HepG2 (cell line): ENCODE data around the gene TRIM54. TPM values are rescaled to one million over a fixed set of nuclear protein-coding genes. Genes with fewer than 3 reads are reported as not detected.

ENCODE experiments used
- ATF5 ChIP-seq: sonication (generic); formaldehyde crosslinking; IDR thresholded peaks from 2 replicates; pipeline ENCODE4 v1.4.0; 2020; ENCODE audit warnings: mild to moderate bottlenecking, low read depth, missing genetic modification reagents
- KLF6 ChIP-seq: IDR thresholded peaks from 2 replicates; pipeline ENCODE4 v1.8.0; 2016; ENCODE audit warnings: missing biosample characterization, missing genetic modification reagents
- MTA1 ChIP-seq: sonication (generic); formaldehyde crosslinking; IDR thresholded peaks from 2 replicates; pipeline ENCODE4 v1.4.0; 2020; ENCODE audit warnings: missing genetic modification reagents, mild to moderate bottlenecking, borderline replicate concordance
- POGZ ChIP-seq: sonication (generic); formaldehyde crosslinking; IDR thresholded peaks from 2 replicates; pipeline ENCODE4 v1.4.0; 2020; ENCODE audit warnings: mild to moderate bottlenecking, missing genetic modification reagents
- PRMT3 ChIP-seq: sonication (generic); formaldehyde crosslinking; IDR thresholded peaks from 2 replicates; pipeline ENCODE4 v1.8.1; 2022; ENCODE audit warnings: low read depth, mild to moderate bottlenecking, moderate library complexity, missing genetic modification reagents, borderline replicate concordance
- RNF219 ChIP-seq: sonication (generic); formaldehyde crosslinking; IDR thresholded peaks from 2 replicates; pipeline ENCODE4 v1.5.0; 2020; ENCODE audit warnings: mild to moderate bottlenecking, missing genetic modification reagents
- SNAPC5 ChIP-seq: sonication (generic); formaldehyde crosslinking; IDR thresholded peaks from 2 replicates; pipeline ENCODE4 v1.8.1; 2023; ENCODE audit warnings: mild to moderate bottlenecking, missing genetic modification reagents, borderline replicate concordance
- SOX5 ChIP-seq: IDR thresholded peaks from 2 replicates; pipeline ENCODE4 v1.6.1; 2016; ENCODE audit warnings: borderline replicate concordance
- TOPORS ChIP-seq: sonication (generic); formaldehyde crosslinking; IDR thresholded peaks from 2 replicates; pipeline ENCODE4 v1.8.0; 2023; ENCODE audit warnings: mild to moderate bottlenecking, missing genetic modification reagents
- ZHX1 ChIP-seq: sonication (generic); formaldehyde crosslinking; IDR thresholded peaks from 2 replicates; pipeline ENCODE4 v1.8.1; 2022; ENCODE audit warnings: low read depth, mild to moderate bottlenecking, missing genetic modification reagents
- ZMYM4 ChIP-seq: sonication (generic); formaldehyde crosslinking; IDR thresholded peaks from 2 replicates; pipeline ENCODE4 v1.8.1; 2023; ENCODE audit warnings: mild to moderate bottlenecking, missing genetic modification reagents
- ZNF318 ChIP-seq: sonication (generic); formaldehyde crosslinking; IDR thresholded peaks from 2 replicates; pipeline ENCODE4 v1.4.0; 2020; ENCODE audit warnings: mild to moderate bottlenecking, missing genetic modification reagents
- ZNF331 ChIP-seq: sonication (generic); formaldehyde crosslinking; IDR thresholded peaks from 2 replicates; pipeline ENCODE4 v1.4.0; 2020; ENCODE audit warnings: missing genetic modification reagents
- ZNF468 ChIP-seq: sonication (generic); formaldehyde crosslinking; IDR thresholded peaks from 2 replicates; pipeline ENCODE4 v1.8.0; 2022; ENCODE audit warnings: mild to moderate bottlenecking, moderate library complexity, missing genetic modification reagents
- polyA plus RNA-seq, 8 experiments: library from polyadenylated mRNA; depleted of rRNA in 3 of 8; stranded (reverse) in 7 of 8; unstranded in 1 of 8; fragments of >200 nt; fragmentation: Illumina TruSeq in 4 of 8; extraction: Trizol in 4 of 8; gene quantifications; 2 replicates each; pipeline versions ENCODE4 v1.2.1 to v1.2.3, GENCODE V29; 2011 to 2016; ENCODE audit warnings: low read depth in 4 of 8, missing spikeins in 1 of 8, mixed read lengths in 1 of 8; ENCODE audit not compliant: insufficient read depth in 1 of 8
- total RNA-seq, 5 experiments: library from RNA; depleted of rRNA; stranded (reverse); fragments of >200 nt; fragmentation: Illumina TruSeq; extraction: Trizol; gene quantifications; 2 replicates each; pipeline ENCODE4 v1.2.3, GENCODE V29; 2016; ENCODE audit warnings: low read depth in 1 of 5

The TRIM54 gene
- total and polyA plus RNA-seq, 2 of the 13 experiments (the other 11 are each of a cell fraction or from before 2014, with no cell fraction given): 0.07 to 0.13 TPM

DNA sequence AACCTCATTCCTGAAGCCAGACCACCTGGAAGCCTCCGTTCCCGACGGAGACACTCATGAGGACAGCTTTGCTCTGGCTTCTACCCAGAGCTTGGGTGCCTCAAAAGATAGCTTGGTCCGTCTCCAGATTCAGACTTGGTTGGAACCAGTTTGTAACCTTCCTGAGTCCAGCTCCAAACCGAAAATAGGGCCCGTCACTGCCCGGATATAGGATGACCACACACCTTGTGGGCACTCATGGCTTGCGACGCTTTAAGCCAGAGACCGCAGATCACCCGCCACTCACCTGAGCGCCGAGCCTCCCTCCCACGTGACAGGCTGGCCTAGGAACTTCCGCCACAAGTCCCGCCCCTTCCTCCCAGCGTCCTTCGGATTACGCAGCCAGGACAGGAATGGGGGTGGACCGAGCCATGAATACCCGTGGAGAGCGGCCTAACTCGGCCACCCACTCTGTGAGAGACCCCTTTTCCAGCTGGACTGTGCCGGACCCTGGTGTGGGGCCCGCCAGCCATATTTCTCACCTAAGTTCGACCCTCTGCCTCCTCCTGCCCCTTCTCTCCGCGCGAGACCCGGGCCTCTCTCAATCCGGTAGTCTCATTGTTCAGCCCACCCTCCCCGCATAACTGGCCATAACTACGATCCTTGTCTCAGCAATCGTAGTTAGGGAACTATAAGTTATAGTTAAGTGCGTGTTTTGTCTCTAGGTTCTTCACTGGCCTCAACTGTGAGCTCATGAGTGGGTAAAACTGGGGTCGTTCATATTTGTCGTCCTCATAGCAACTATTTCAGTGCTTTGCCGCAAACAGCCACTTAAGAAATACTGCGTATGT is 40.8 kb downstream of the TRIM54 start, which contains the start of gene MPV17 (continued):
- TF ChIP-seq ZNF331 (CRISPR knock-in tag) (peak; percentile 81), MTA1 (CRISPR knock-in tag) (no peak; the same call in 1 of the 2 replicates), SOX5 (CRISPR knock-in tag) (no peak), ZHX1 (CRISPR knock-in tag) (peak; percentile 75; the same call in 1 of the 2 replicates), ZNF318 (CRISPR knock-in tag) (no peak), TOPORS (peak; percentile 92), PRMT3 (no peak), ATF5 (CRISPR knock-in tag) (no peak), POGZ (CRISPR knock-in tag) (peak; percentile 76), RNF219 (peak; percentile 69; the same call in 1 of the 2 replicates), ZNF468 (peak; percentile 74; the same call in 1 of the 2 replicates), KLF6 (CRISPR knock-in tag) (peak; percentile 59; the same call in 1 of the 2 replicates), SNAPC5 (CRISPR knock-in tag) (0 out of 2 replicates have a peak, but pooled peaks have one; percentile 70), ZMYM4 (CRISPR knock-in tag) (peak; percentile 91)
